NCI-H2196 (cell line): Measurements from ENCODE around the gene TMEM8B.

Experiments
- DNase-seq: peaks from one replicate; lab custom pipeline; 2025; ENCODE audit not compliant: unreplicated experiment; lab: John Stamatoyannopoulos, UW

TMEM8B gene

GRCh38 chr9:35829084-35829763 lies at the start of gene TMEM8B:
TMEM8B (plus strand) TSS chr9:35829228; CDS start chr9:35829448, 220 bp downstream.
- peak; percentile 92 for DNase-seq

GRCh38 chr9:35781066-35781465 lies 48.0 kb upstream of the TMEM8B start:
- no peak for DNase-seq

GRCh38 chr9:35783418-35783817 lies 45.6 kb upstream of the TMEM8B start:
- DNase-seq: no peak

GRCh38 chr9:35789541-35789940 lies 39.5 kb upstream of the TMEM8B start:
- no peak for DNase-seq

GRCh38 chr9:35790025-35790384 lies 39.0 kb upstream of the TMEM8B start:
- DNase-seq: no peak

GRCh38 chr9:35790385-35791296 lies 38.4 kb upstream of the TMEM8B start:
- DNase-seq: peak; percentile 80

GRCh38 chr9:35791297-35791921 lies 37.6 kb upstream of the TMEM8B start, which contains the start of gene NPR2:
NPR2 (plus strand) TSS chr9:35791591; CDS start chr9:35792409, 818 bp downstream.
- no peak for DNase-seq

GRCh38 chr9:35792024-35792813 lies 36.8 kb upstream of the TMEM8B start:
- DNase-seq: no peak

- no peak for DNase-seq
Observed at GRCh38 chr9:35792826-35793225, 36.2 kb upstream of the TMEM8B start.

- no peak for DNase-seq
Observed at GRCh38 chr9:35793461-35793860, 35.6 kb upstream of the TMEM8B start.

- no peak for DNase-seq
Observed at GRCh38 chr9:35795695-35796094, 33.3 kb upstream of the TMEM8B start.

GRCh38 chr9:35797311-35798109 lies 31.5 kb upstream of the TMEM8B start:
- DNase-seq: no peak

GRCh38 chr9:35798658-35799374 lies 30.2 kb upstream of the TMEM8B start:
- DNase-seq: no peak

- no peak for DNase-seq
Observed at GRCh38 chr9:35800530-35800929, 28.5 kb upstream of the TMEM8B start.

GRCh38 chr9:35801328-35802128 lies 27.5 kb upstream of the TMEM8B start:
- DNase-seq: no peak

GRCh38 chr9:35806101-35806500 lies 22.9 kb upstream of the TMEM8B start:
- no peak for DNase-seq

- no peak for DNase-seq
Observed at GRCh38 chr9:35808433-35808832, 20.6 kb upstream of the TMEM8B start.

GRCh38 chr9:35810122-35810521 lies 18.9 kb upstream of the TMEM8B start:
- DNase-seq: no peak
